NCI-H748 (cell line): ENCODE results near the gene MORC2.

Experiments used
- DNase-seq: peaks from one replicate; lab custom pipeline; 2025; ENCODE audit not compliant: unreplicated experiment; lab: John Stamatoyannopoulos, UW

The MORC2 gene

DNA sequence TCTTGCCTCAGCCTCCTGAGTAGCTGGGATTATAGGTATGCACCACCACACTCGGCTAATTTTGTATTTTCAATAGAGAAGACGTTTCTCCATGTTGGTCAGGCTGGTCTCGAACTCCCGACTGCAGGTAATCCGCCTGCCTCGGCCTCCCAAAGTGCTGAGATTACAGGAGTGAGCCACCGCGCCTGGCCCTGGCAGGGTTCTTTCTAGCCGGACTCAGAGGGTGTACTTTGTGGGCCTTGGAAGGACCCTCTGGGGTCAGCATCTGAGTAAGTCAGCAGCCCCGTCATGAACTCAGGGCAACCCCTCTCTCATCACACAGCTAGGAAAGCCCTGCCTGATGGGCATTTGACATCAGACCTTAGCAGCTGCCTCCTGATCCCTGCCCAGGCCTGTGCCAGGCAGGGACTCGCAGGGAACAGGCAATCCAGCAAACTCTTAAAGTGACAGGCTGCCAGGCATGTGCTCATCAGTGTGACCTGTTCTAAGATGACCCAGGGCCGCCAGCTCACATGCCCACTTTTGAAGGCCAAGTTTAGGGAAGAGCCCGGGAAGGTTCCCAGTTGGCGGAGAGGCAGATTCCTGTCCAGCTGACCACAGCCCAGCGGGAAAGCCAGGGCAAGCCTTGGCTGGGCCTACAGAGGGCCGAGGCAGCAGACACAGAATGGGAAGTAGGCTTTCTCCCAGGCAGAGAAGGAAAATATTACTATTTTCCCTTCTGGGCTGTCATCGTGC is 92.9 kb downstream of the MORC2 start:
- no peak for DNase-seq
